GM19099 (cell line): ENCODE data around the gene CENPT.

Experiments used
- POLR2A ChIP-seq: IDR thresholded peaks from 3 replicates; pipeline ENCODE4 v1.6.1; 2011; ENCODE audit warnings: low read depth; ENCODE audit not compliant: insufficient read length; ENCODE audit errors: extremely low read depth

Gene CENPT, protein sequence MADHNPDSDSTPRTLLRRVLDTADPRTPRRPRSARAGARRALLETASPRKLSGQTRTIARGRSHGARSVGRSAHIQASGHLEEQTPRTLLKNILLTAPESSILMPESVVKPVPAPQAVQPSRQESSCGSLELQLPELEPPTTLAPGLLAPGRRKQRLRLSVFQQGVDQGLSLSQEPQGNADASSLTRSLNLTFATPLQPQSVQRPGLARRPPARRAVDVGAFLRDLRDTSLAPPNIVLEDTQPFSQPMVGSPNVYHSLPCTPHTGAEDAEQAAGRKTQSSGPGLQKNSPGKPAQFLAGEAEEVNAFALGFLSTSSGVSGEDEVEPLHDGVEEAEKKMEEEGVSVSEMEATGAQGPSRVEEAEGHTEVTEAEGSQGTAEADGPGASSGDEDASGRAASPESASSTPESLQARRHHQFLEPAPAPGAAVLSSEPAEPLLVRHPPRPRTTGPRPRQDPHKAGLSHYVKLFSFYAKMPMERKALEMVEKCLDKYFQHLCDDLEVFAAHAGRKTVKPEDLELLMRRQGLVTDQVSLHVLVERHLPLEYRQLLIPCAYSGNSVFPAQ

GRCh38 chr16:67847064-67847861 is at the start of gene CENPT:
CENPT (minus strand) TSS chr16:67847693; CDS start chr16:67833859, 13,834 bp downstream.
- TF ChIP-seq POLR2A: no peak

DNA sequence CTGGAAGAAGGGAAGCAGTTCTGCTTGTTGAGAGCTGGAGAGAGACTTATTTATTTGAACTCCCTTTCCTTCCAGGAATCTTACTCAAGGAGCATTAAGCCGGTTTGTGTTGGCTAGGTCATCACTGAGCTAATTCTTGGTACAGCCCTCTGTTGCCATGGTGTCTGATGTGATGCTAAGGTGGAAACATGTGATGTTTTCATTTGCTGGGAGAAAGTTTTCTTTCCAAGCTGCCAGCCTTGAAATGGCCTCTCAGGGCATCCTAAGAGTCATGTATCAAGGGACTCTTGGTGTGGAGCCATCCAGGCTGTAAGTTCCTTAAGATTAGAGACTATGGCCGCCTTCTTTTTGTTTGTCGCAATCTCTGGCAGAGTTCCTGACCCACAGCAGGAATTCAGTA is 49.7 kb upstream of the CENPT start:
- no peak for TF ChIP-seq POLR2A

GRCh38 chr16:67893743-67894399 is 46.4 kb upstream of the CENPT start:
- TF ChIP-seq POLR2A: no peak

DNA sequence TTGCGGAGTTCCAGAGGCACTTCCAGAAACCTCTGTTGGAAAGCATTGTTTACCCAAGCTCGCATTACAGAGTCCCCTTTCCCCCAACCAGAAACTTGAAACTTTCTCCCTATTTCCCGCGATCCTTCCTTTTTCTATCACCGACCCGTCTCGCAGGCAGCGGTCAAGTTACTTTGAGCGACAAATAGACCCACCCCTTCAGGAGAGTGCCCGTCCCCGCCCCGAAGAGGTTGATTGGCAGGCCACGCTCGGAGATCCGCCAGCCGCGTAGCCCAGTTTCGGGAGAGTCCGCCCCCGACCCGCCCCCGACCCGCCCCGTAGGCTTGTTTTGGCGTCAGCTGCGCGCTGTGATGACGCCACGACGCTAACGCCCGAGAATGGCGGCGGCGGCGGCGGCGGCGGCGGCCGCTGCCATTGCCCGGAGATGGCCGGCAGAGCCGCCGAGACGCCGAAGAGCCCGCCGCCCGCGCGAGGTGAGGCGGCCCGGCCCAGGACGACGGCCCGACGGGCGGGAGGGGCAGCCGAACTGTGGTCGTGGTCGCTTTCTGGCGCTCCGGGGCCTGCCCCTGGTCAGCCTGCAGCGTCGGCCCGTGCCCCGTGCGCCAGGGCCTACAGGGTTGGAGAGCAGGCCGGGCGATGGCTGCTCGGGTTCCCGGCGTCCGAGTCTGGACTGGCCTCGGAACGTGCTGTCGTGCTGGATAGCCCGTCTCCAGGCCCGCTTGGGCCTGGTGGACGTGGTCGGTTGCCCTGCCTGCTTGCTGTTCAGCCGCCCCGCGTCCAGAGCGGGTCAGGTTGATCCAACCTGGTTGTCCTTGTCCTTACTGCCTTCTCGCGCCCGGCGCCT is 45.6 kb upstream of the CENPT start, which contains the start of gene PSKH1:
PSKH1 (plus strand) TSS at position 356 of the 844 bp plus-strand sequence. CDS start 15,496 bp downstream, outside the sequence.
- peak; percentile 85 for TF ChIP-seq POLR2A

- TF ChIP-seq POLR2A: no peak
Observed at GRCh38 chr16:67892375-67892774, 44.9 kb upstream of the CENPT start.

DNA sequence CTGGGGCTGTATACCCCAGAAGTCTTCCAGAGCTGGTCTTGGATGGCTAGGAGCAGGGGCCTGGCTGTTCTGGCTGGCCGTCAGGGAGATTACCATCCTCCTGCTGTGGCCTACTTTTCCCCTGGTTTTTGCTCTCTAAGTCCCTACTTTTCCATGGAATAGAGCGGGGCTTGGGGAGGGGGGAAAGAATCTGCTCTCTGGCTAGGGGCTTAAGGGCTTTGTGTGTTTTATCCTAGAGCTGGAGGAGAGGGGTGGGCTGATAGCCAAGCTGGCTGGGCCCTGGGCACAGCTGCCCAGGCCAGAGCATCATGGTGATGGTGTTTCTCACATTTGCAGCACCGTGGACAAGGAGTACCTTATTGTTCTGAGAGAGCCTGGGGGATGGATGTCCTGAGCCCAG is 40.8 kb upstream of the CENPT start:
- no peak for TF ChIP-seq POLR2A

DNA sequence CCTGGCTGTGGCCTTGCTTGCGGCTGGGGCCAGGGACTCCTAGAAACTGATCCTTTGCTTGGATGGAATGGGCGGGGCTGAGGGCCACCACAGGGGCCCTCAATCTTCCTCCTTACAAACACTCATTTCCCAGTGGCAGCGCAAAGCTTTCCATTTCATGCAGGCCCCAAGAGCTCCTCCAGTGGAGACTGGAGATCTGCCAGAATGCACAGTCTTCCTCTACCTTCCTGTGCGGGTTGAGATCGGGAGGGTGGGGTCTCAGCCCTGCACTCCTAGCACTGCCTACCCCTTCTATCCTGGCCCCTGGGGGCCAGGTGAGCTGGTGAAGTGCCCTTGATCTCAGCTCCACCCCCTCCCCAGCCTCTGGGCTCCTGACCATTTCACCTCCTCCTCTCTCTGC is 38.9 kb upstream of the CENPT start:
- TF ChIP-seq POLR2A: no peak

DNA sequence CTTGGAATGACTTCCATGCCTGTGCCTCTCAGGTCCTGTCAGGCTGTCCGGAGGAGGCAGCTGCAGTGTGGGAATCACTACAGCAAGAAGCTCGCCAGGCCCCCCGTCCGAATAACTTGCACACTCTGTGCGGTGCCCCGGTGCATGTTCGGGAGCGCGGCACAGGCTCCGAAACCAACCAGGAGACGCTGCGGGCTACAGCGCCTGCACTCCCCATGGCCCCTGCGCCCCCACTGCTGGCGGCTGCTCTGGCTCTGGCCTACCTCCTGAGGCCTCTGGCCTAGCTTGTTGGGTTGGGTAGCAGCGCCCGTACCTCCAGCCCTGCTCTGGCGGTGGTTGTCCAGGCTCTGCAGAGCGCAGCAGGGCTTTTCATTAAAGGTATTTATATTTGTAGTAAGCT is 38.5 kb upstream of the CENPT start:
- no peak for TF ChIP-seq POLR2A

- no peak for TF ChIP-seq POLR2A
Observed at GRCh38 chr16:67885545-67885944, 38.1 kb upstream of the CENPT start.

GRCh38 chr16:67884684-67885083 is 37.2 kb upstream of the CENPT start, which contains the start of gene NRN1L:
NRN1L (plus strand) TSS chr16:67884885; CDS start chr16:67884904, 19 bp downstream.
- TF ChIP-seq POLR2A: no peak

- no peak for TF ChIP-seq POLR2A
Observed at GRCh38 chr16:67883872-67884261, 36.4 kb upstream of the CENPT start.

DNA sequence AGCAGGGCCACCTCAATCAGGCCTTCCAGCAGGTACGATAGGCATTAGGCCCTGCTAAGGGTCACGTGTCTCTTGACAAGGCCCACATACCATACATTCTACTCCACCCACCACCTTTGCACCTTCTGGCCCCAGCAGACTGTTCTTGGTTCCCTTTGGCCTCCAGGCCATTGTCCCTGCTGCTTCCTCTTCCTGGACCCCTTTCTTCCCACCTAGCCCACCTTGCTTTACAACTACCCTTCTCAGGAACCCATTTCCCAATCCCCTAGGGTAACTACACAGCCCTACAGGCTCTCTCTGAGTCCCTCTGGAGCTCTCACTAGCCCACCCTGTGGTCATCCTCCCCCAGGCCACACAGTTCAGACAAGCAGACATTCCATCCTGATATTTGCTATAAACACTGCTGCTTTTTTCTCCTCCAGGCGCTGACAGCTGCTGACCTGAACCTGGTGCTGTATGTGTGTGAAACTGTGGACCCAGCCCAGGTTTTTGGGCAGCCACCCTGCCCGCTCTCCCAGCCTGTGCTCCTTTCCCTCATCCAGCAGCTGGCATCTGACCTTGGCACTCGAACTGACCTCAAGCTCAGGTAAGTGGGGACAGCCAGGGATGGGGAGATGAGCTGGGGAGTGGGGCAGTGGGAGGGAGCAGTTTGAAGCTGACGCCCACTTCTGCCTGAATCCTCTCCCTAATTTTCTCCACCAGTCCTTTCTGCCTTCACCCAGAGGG is 35.8 kb upstream of the CENPT start:
- TF ChIP-seq POLR2A: no peak

GRCh38 chr16:67882374-67883145 is 35.1 kb upstream of the CENPT start:
- TF ChIP-seq POLR2A: no peak
